Psoas muscle (tissue), 8 donors: Measurements from ENCODE around the gene ARMC3. TPM values are rescaled to one million over a fixed set of nuclear protein-coding genes. Genes with fewer than 3 reads are reported as not detected.

Experiments
- ATAC-seq, 4 donors: fragments of 200-7000 bp; cut with Tn5 transposase; one replicate each; pipeline ENCODE4 v1.9.1; 2020; ENCODE audit warnings: moderate library complexity in 3 of 4, mild to moderate bottlenecking in 2 of 4
- DNase-seq, 2 donors: peaks; one replicate each; pipeline ENCODE4 v3.0.0-alpha.2; 2020
- H3K27ac ChIP-seq: fragments of 200-600 bp; one replicate; pipeline ENCODE4 v1.8.0; 2022
- H3K27me3 ChIP-seq, 3 donors: fragments of 200-600 bp in 1 of 3; one replicate each; pipeline versions ENCODE4 v1.6.1 to v1.8.0; 2013 to 2022; ENCODE audit warnings: low read length in 2 of 3, mild to moderate bottlenecking in 2 of 3, moderate library complexity in 1 of 3; ENCODE audit not compliant: insufficient read depth in 3 of 3
- H3K36me3 ChIP-seq, 2 donors: fragments of 200-600 bp in 1 of 2; one replicate each; pipeline versions ENCODE4 v1.6.1 to v1.8.0; 2013 to 2022; ENCODE audit warnings: low read depth in 1 of 2, mild to moderate bottlenecking in 1 of 2, moderate library complexity in 1 of 2; ENCODE audit not compliant: insufficient read depth in 1 of 2
- H3K4me1 ChIP-seq: fragments of 200-600 bp; one replicate; pipeline ENCODE4 v1.8.0; 2022
- H3K4me3 ChIP-seq: fragments of 200-600 bp; one replicate; pipeline ENCODE4 v1.8.0; 2022; ENCODE audit warnings: mild to moderate bottlenecking
- H3K9me3 ChIP-seq: fragments of 200-600 bp; one replicate; pipeline ENCODE4 v1.8.0; 2022
- WGBS, 3 donors: extraction: QIAGEN DNeasy Blood & Tissue Kit; methylation state at CpG; one replicate each; pipeline versions ENCODE4 v1.1.6 to v1.1.7; 2013; 5-methylcytosine and 5-hydroxymethylcytosine counted together
- intact Hi-C, 2 donors: fragments of 100-400 bp; cut with DNase I; formaldehyde crosslinking; loops; one replicate each; pipeline versions ENCODE4 v1.11.0 to v1.14.2; 2022
- polyA plus RNA-seq, 3 donors: library from polyadenylated mRNA; stranded (reverse); fragments of 200-250 nt; gene quantifications; one replicate each; pipeline ENCODE4 v1.2.3, GENCODE V29; 2013
- total RNA-seq, 4 donors: library from RNA; stranded (reverse); fragmentation: NEBNext Ultra II Directional in 2 of 4; extraction: Animal tissue kit (Norgen Biotek cat#: 25700) in 2 of 4; gene quantifications; one replicate each; pipeline versions ENCODE4 v1.2.1 to v1.2.4, GENCODE V29; 2021 to 2023
- TF ChIP-seq, protein P1 (sequence below): fragments of 200-600 bp; IDR thresholded peaks from one replicate; pipeline ENCODE4 v1.8.0; 2022; ENCODE audit warnings: antibody characterized with exemption
- donor health status: healthy with polysubstance abuse.
- donor health status: DM: no; HTN: no; CAD: no; lungs with moderate emphysema.
- donor health status: Bipolar disorder and iron deficiency.
- donor health status: healthy.
- donor health status: DM: yes; HTN: yes; CAD: no.
- donor health status: DM: no; HTN: no; CAD: no.
- donor health status: DM: no; HTN: no; CAD: no.
- donor health status: DM: yes; HTN: yes; CAD: no.

ARMC3 gene
- total and polyA plus RNA-seq, 7 donors: not detected

- intact Hi-C loops: no loop called here
- Histone ChIP-seq H3K4me1 (no peaks in the 10 kb centered on the region), H3K27ac (no peak overlapping the region), H3K4me3 (no peak overlapping the region), H3K27me3 (no peaks in the 10 kb centered on the region), H3K36me3 (no peaks in the 10 kb centered on the region), H3K9me3 (no peaks in the 10 kb centered on the region)
- DNase-seq: no peak
- TF ChIP-seq, protein P1, sequence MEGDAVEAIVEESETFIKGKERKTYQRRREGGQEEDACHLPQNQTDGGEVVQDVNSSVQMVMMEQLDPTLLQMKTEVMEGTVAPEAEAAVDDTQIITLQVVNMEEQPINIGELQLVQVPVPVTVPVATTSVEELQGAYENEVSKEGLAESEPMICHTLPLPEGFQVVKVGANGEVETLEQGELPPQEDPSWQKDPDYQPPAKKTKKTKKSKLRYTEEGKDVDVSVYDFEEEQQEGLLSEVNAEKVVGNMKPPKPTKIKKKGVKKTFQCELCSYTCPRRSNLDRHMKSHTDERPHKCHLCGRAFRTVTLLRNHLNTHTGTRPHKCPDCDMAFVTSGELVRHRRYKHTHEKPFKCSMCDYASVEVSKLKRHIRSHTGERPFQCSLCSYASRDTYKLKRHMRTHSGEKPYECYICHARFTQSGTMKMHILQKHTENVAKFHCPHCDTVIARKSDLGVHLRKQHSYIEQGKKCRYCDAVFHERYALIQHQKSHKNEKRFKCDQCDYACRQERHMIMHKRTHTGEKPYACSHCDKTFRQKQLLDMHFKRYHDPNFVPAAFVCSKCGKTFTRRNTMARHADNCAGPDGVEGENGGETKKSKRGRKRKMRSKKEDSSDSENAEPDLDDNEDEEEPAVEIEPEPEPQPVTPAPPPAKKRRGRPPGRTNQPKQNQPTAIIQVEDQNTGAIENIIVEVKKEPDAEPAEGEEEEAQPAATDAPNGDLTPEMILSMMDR: no peak
- 72 to 74% (median 72%) methylated on average over 10 of the region's 10 CpGs for WGBS, 3 donors
- ATAC-seq: no peak
Observed at GRCh38 chr10:23037152-23037551, 109.3 kb downstream of the ARMC3 start.

DNA sequence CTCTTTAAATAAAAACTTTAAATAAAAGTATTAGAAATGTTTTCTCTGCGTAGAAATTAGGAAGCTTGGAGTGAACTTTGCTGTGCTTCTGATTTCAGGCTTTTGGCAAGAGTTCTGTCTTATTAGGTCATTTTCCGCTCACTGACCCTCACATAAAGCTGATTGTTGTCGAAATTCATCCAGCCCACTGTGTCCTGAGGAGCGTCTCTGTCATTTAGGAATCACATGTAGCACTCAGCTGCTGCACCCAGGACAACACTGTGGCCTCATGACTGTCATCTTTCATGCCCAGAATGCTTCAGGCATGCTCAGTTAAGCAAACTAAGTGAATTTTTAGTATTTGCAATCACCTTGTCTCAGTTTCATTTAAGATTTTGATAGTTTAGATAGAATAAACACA lies 109.7 kb downstream of the ARMC3 start:
- no peak for ATAC-seq
- no peaks in the 10 kb centered on the region for H3K4me1 ChIP-seq

GRCh38 chr10:23038172-23038571 lies 110.3 kb downstream of the ARMC3 start:
- Histone ChIP-seq H3K27ac (no peak overlapping the region), H3K27me3 (no peaks in the 10 kb centered on the region), H3K4me3 (no peak overlapping the region), H3K4me1 (no peaks in the 10 kb centered on the region), H3K36me3 (no peaks in the 10 kb centered on the region), H3K9me3 (no peaks in the 10 kb centered on the region)
- intact Hi-C loops: no loop called here
- 94 to 95% (median 95%) methylated on average over 5 of the region's 5 CpGs for WGBS, 3 donors
- DNase-seq (no peak), ATAC-seq (no peak)
- TF ChIP-seq, protein P1: no peak

More for the DNA sequence above, 109.7 kb downstream of the ARMC3 start:
- DNase-seq: no peak
- 35 to 51% (median 38%) methylated on average over 4 of the region's 4 CpGs for WGBS, 3 donors
- Histone ChIP-seq H3K36me3 (no peaks in the 10 kb centered on the region), H3K4me3 (no peak overlapping the region), H3K27me3 (no peaks in the 10 kb centered on the region), H3K9me3 (no peaks in the 10 kb centered on the region), H3K27ac (no peak overlapping the region)
- intact Hi-C loops: no loop called here
- TF ChIP-seq, protein P1: no peak

- TF ChIP-seq, protein P1: no peak
- ATAC-seq (no peak), DNase-seq (no peak)
- no peaks in the 10 kb centered on the region for H3K36me3 ChIP-seq
- no peaks in the 10 kb centered on the region for H3K4me1 ChIP-seq
- H3K4me3 ChIP-seq: no peak overlapping the region
- H3K9me3 ChIP-seq: no peaks in the 10 kb centered on the region
- intact Hi-C loops: no loop called here
- H3K27me3 ChIP-seq: no peaks in the 10 kb centered on the region
- H3K27ac ChIP-seq: no peak overlapping the region
- 89 to 94% (median 92%) methylated on average over 2 of the region's 2 CpGs for WGBS, 3 donors
Observed at GRCh38 chr10:23040002-23040401, 112.1 kb downstream of the ARMC3 start.

DNA sequence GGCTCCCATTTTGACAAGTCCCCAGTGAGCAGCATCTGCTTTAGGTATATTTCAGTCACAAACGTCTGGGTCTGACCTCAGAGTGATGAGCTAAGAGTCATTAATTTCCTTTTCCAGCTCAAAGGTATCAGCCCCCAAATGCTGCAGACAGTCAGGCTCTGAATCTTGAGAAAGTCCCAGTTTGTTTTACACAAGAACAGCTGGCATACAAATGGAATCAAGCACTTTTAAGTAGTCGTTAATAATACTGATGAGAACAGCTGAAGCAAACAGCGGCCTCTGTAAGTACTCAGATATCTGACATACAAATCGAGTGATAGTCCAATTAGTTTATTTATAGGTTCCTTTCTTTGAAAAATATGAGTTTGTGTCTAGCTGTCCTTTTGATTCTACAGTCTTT lies 118.2 kb downstream of the ARMC3 start:
- H3K4me3 ChIP-seq: no peak overlapping the region
- H3K27me3 ChIP-seq: no peaks in the 10 kb centered on the region
- no peaks in the 10 kb centered on the region for H3K4me1 ChIP-seq
- no peaks in the 10 kb centered on the region for H3K36me3 ChIP-seq
- DNase-seq (no peak), ATAC-seq (no peak)
- TF ChIP-seq, protein P1: no peak
- no peaks in the 10 kb centered on the region for H3K9me3 ChIP-seq
- H3K27ac ChIP-seq: no peak overlapping the region
- 24 to 41% (median 26%) methylated on average over 4 of the region's 4 CpGs for WGBS, 3 donors
- intact Hi-C loops: no loop called here
